ENCODE data around the gene RFPL2. TPM values are rescaled to one million over a fixed set of nuclear protein-coding genes. Genes with fewer than 3 reads are reported as not detected.
"Not testable (repeated sequence)": the region's sequence is repeated elsewhere in the genome, so short reads cannot be mapped to it uniquely, and the experiment has no call there.

The RFPL2 gene

DNA sequence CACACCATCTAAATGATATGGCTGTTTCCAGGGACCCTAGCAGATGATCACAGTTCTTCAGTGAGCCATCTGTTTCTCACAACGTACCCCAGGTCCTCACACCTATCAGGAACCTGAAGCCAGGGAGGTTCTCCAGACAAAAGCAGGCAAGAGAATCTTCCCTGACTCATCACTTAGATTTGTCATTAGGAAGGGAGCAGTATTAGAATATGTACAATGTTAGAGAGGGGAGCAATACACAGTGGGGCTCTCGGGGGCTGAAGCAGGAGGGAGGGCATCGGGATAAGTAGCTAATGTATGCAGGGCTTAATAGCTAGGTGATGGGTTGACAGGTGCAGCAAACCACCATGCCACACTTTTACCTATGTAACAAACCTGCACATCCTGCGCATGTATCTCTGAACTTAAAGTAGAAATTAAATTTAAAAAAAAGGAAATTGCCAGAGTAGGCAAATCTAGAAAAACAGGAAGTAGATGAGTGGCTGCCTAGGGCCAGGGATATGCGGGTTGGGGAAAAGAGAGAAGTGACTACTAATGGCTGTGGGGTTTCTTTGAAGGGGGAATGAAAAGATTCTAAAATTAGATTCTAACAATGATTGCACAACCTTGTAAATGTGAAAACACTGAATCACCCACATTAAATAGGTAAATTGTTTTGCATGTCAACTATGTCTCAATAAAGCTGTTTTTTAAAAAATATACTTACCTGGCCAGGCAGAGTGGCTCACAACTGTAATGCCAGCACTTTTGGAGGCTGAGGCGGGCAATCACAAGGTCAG, 60.2 kb downstream of the RFPL2 start:
- no peak overlapping the region for H3K9ac ChIP-seq (ENCODE audit: low read length)
- peak; percentile 31 for DNase-seq

GRCh38 chr22:32142600-32142999, 62.3 kb downstream of the RFPL2 start:
- peak overlapping the region; percentile 5 for H2BK5ac ChIP-seq (ENCODE audit: low read length)
- peak overlapping the region; percentile 82 for H3K18ac ChIP-seq (ENCODE audit: low read length)
- no peaks in the 10 kb centered on the region for H3K4me1 ChIP-seq (ENCODE audit: control insufficient read depth, low read depth, low read length)
- no peaks in the 10 kb centered on the region for H3K79me1 ChIP-seq (ENCODE audit: low read length)
- H4K5ac ChIP-seq (ENCODE audit: low read length) = no peak overlapping the region
- H3K36me3 ChIP-seq (ENCODE audit: control insufficient read depth, insufficient read depth, low read length) = no peaks in the 10 kb centered on the region
- H2AK5ac ChIP-seq (ENCODE audit: low read length) = peak overlapping the region; percentile 69
- no peak overlapping the region for H4K8ac ChIP-seq (ENCODE audit: low read depth, low read length)
- no peak for DNase-seq
- no peak overlapping the region for H3K23ac ChIP-seq (ENCODE audit: low read length)
- H3K27me3 ChIP-seq (ENCODE audit: insufficient read depth, low read length, poor library complexity) = no peaks in the 10 kb centered on the region
- H3K56ac ChIP-seq (ENCODE audit: low read length) = peak overlapping the region; percentile 53
- no peak overlapping the region for H2BK15ac ChIP-seq (replicated peaks; ENCODE audit: low read depth)
- no peak overlapping the region for H3K4me2 ChIP-seq (ENCODE audit: low read length)
- H3K79me2 ChIP-seq (ENCODE audit: control insufficient read depth, insufficient read depth, low read length) = no peaks in the 10 kb centered on the region
- no peak overlapping the region for H3K4me3 ChIP-seq (ENCODE audit: low read length)
- H2BK120ac ChIP-seq (ENCODE audit: low read depth, low read length) = no peak overlapping the region
- H3K27ac ChIP-seq (ENCODE audit: low read depth, low read length) = no peak overlapping the region
- H3K9ac ChIP-seq (ENCODE audit: low read length) = no peak overlapping the region
- peak overlapping the region; percentile 87 for H3K4ac ChIP-seq (ENCODE audit: low read depth, low read length)

More for the DNA sequence above, 60.2 kb downstream of the RFPL2 start:
- Histone ChIP-seq H2BK5ac (ENCODE audit: low read length) (peak overlapping the region; percentile 39), H3K4ac (ENCODE audit: low read depth, low read length) (no peak overlapping the region), H3K27ac (ENCODE audit: low read depth, low read length) (no peak overlapping the region), H3K79me2 (ENCODE audit: control insufficient read depth, insufficient read depth, low read length) (no peaks in the 10 kb centered on the region), H3K4me3 (ENCODE audit: low read length) (no peak overlapping the region), H3K4me2 (ENCODE audit: low read length) (no peak overlapping the region), H3K79me1 (ENCODE audit: low read length) (no peaks in the 10 kb centered on the region), H2AK5ac (ENCODE audit: low read length) (no peak overlapping the region), H3K18ac (ENCODE audit: low read length) (no peak overlapping the region), H3K4me1 (ENCODE audit: control insufficient read depth, low read depth, low read length) (no peaks in the 10 kb centered on the region), H4K8ac (ENCODE audit: low read depth, low read length) (no peak overlapping the region), H2BK15ac (replicated peaks; ENCODE audit: low read depth) (no peak overlapping the region), H3K36me3 (ENCODE audit: control insufficient read depth, insufficient read depth, low read length) (no peaks in the 10 kb centered on the region), H2BK120ac (ENCODE audit: low read depth, low read length) (no peak overlapping the region), H3K27me3 (ENCODE audit: insufficient read depth, low read length, poor library complexity) (no peaks in the 10 kb centered on the region), H3K56ac (ENCODE audit: low read length) (no peak overlapping the region), H3K23ac (ENCODE audit: low read length) (no peak overlapping the region), H4K5ac (ENCODE audit: low read length) (no peak overlapping the region)
- no CpG with 5 or more reads among the region's 6 CpGs for WGBS (ENCODE audit: extremely low coverage, insufficient coverage, low lambda C conversion rate)

- not testable (repeated sequence) for H3K9ac ChIP-seq (ENCODE audit: low read length); H3K27ac ChIP-seq (ENCODE audit: low read depth, low read length); H2BK5ac ChIP-seq (ENCODE audit: low read length); H3K4me3 ChIP-seq (ENCODE audit: low read length); H3K4me2 ChIP-seq (ENCODE audit: low read length); H3K18ac ChIP-seq (ENCODE audit: low read length); H3K79me1 ChIP-seq (ENCODE audit: low read length); H4K8ac ChIP-seq (ENCODE audit: low read depth, low read length); H3K4me1 ChIP-seq (ENCODE audit: control insufficient read depth, low read depth, low read length); H3K36me3 ChIP-seq (ENCODE audit: control insufficient read depth, insufficient read depth, low read length); H2AK5ac ChIP-seq (ENCODE audit: low read length); H2BK120ac ChIP-seq (ENCODE audit: low read depth, low read length); H2BK15ac ChIP-seq (replicated peaks; ENCODE audit: low read depth); H4K5ac ChIP-seq (ENCODE audit: low read length); H3K23ac ChIP-seq (ENCODE audit: low read length); H3K79me2 ChIP-seq (ENCODE audit: control insufficient read depth, insufficient read depth, low read length); H3K27me3 ChIP-seq (ENCODE audit: insufficient read depth, low read length, poor library complexity); H3K4ac ChIP-seq (ENCODE audit: low read depth, low read length)
- peak; percentile 63 for DNase-seq
- peak overlapping the region; percentile 42 for H3K56ac ChIP-seq (ENCODE audit: low read length)
- no CpG with 5 or more reads among the region's 6 CpGs for WGBS (ENCODE audit: extremely low coverage, insufficient coverage, low lambda C conversion rate)
These were observed 64.2 kb downstream of the RFPL2 start for GRCh38 chr22:32140688-32141087.

Small RNA genes within 50 kb of the gene (small RNA-seq; reads per million reads assigned to genes)
- gene RF02171 (ENCODE audit: insufficient read depth) = not detected
